Brain pericyte (primary cell): ENCODE measurements around the gene TRIM67.

Source experiments
- DNase-seq: peaks from one replicate; pipeline ENCODE4 v3.0.0-alpha.2; 2012; ENCODE audit warnings: low read depth, low spot score

TRIM67 gene

GRCh38 chr1:231233735-231234417 is 72.0 kb downstream of the TRIM67 start:
- DNase-seq = no peak

GRCh38 chr1:231234506-231234905 is 72.6 kb downstream of the TRIM67 start:
- no peak for DNase-seq

- no peak for DNase-seq
Observed at GRCh38 chr1:231235526-231236207, 73.8 kb downstream of the TRIM67 start.

GRCh38 chr1:231236208-231236591 is 74.3 kb downstream of the TRIM67 start:
- no peak for DNase-seq

- DNase-seq = no peak
Observed at GRCh38 chr1:231236938-231237337, 75.1 kb downstream of the TRIM67 start.

GRCh38 chr1:231238298-231238697 is 76.4 kb downstream of the TRIM67 start:
- no peak for DNase-seq

GRCh38 chr1:231240531-231240882 is 78.6 kb downstream of the TRIM67 start:
- no peak for DNase-seq

GRCh38 chr1:231240883-231241735 is 79.3 kb downstream of the TRIM67 start, which contains the start of gene GNPAT:
TSS of gene GNPAT (plus strand) at chr1:231241212. CDS start at chr1:231241379, 167 bp downstream.
- DNase-seq = peak; percentile 53

- no peak for DNase-seq
Observed at GRCh38 chr1:231241750-231242149, 79.9 kb downstream of the TRIM67 start.

GRCh38 chr1:231242516-231243198 is 80.8 kb downstream of the TRIM67 start:
- DNase-seq = no peak

GRCh38 chr1:231248778-231249177 is 86.9 kb downstream of the TRIM67 start:
- DNase-seq = no peak

- DNase-seq = no peak
Observed at GRCh38 chr1:231252336-231252735, 90.5 kb downstream of the TRIM67 start.

GRCh38 chr1:231260351-231260750 is 98.5 kb downstream of the TRIM67 start:
- DNase-seq = no peak

GRCh38 chr1:231264642-231265041 is 102.8 kb downstream of the TRIM67 start:
- DNase-seq = no peak

GRCh38 chr1:231265379-231265778 is 103.5 kb downstream of the TRIM67 start:
- no peak for DNase-seq

GRCh38 chr1:231266811-231267322 is 105.0 kb downstream of the TRIM67 start:
- DNase-seq = no peak
